Endodermal cell (in vitro differentiated cells): ENCODE results near the gene EHD2. TPM values are rescaled to one million over a fixed set of nuclear protein-coding genes. Genes with fewer than 3 reads are reported as not detected.

Experiments used
- DNase-seq: peaks from one replicate; pipeline ENCODE4 v3.0.0-alpha.2; 2017
- H3K27ac ChIP-seq: 2 replicates; pipeline ENCODE4 v1.5.1; 2013; ENCODE audit warnings: mild to moderate bottlenecking, low read depth, low read length, moderate library complexity
- H3K27me3 ChIP-seq: 2 replicates; pipeline ENCODE4 v1.6.1; 2013; ENCODE audit warnings: mild to moderate bottlenecking, low read length, moderate library complexity; ENCODE audit not compliant: insufficient read depth, control insufficient read depth, poor library complexity, severe bottlenecking
- H3K36me3 ChIP-seq: 2 replicates; pipeline ENCODE4 v1.7.0; 2013; ENCODE audit warnings: mild to moderate bottlenecking, low read length, moderate library complexity; ENCODE audit not compliant: control insufficient read depth, insufficient read depth
- H3K4me1 ChIP-seq: one replicate; pipeline ENCODE4 v1.7.0; 2013; ENCODE audit warnings: low read length; ENCODE audit not compliant: control insufficient read depth, insufficient read depth
- H3K4me3 ChIP-seq: 2 replicates; pipeline ENCODE4 v1.5.1; 2013; ENCODE audit warnings: mild to moderate bottlenecking, low read length, moderate library complexity
- H3K9ac ChIP-seq: 2 replicates; pipeline ENCODE4 v1.6.1; 2013; ENCODE audit warnings: mild to moderate bottlenecking, low read length, moderate library complexity; ENCODE audit not compliant: poor library complexity, severe bottlenecking; ENCODE audit errors: extremely low read depth
- H3K9me3 ChIP-seq: 2 replicates; pipeline ENCODE4 v1.6.1; 2013; ENCODE audit warnings: mild to moderate bottlenecking, low read length, moderate library complexity; ENCODE audit not compliant: control insufficient read depth
- H3K27ac Mint-ChIP-seq: 2 replicates; pipeline ENCODE4 v1.8.0; 2020; ENCODE audit warnings: mixed read lengths
- H3K27me3 Mint-ChIP-seq: 2 replicates; pipeline ENCODE4 v1.8.0; 2021; ENCODE audit warnings: mild to moderate bottlenecking, mixed read lengths; ENCODE audit not compliant: insufficient read depth
- H3K36me3 Mint-ChIP-seq: 2 replicates; pipeline ENCODE4 v1.8.0; 2020; ENCODE audit warnings: low read depth, mixed read lengths
- H3K4me1 Mint-ChIP-seq: 2 replicates; pipeline ENCODE4 v1.8.0; 2020; ENCODE audit warnings: mixed read lengths
- H3K4me3 Mint-ChIP-seq: 2 replicates; pipeline ENCODE4 v1.8.0; 2020; ENCODE audit warnings: mild to moderate bottlenecking, moderate library complexity, mixed read lengths
- H3K9me3 Mint-ChIP-seq: 2 replicates; pipeline ENCODE4 v1.8.0; 2020; ENCODE audit warnings: mild to moderate bottlenecking, mixed read lengths
- CTCF ChIP-seq: fragments of 200-600 bp; sonication (generic); conservative IDR thresholded peaks from 2 replicates; pipeline ENCODE4 v1.5.0; 2021; ENCODE audit warnings: antibody characterized with exemption, mild to moderate bottlenecking
- WGBS, 2 experiments: methylation state at CpG; one replicate each; pipeline versions ENCODE4 v1.1.5 to v1.1.7; 2013; ENCODE audit warnings: missing lambda C conversion rate in 2 of 2, mixed read lengths in 1 of 2; ENCODE audit not compliant: insufficient coverage in 1 of 2, insufficient read length in 1 of 2; 5-methylcytosine and 5-hydroxymethylcytosine counted together
- total RNA-seq, 2 donors: library from RNA; stranded (reverse); fragmentation: NEBNext Ultra II Directional in 1 of 2; extraction: Animal tissue kit (Norgen Biotek cat#: 25700) in 1 of 2; gene quantifications; 2 replicates in 1 of 2; 3 replicates in 1 of 2; pipeline ENCODE4 v1.2.1, GENCODE V29; 2021

EHD2 gene
- total RNA-seq, 2 donors from 2014 or later, result 5.5 to 8.4 TPM

GRCh38 chr19:47697863-47698609, 15.2 kb upstream of the EHD2 start:
- 58 to 66% methylated on average over 18 to 21 of the region's 21 CpGs for WGBS, 2 experiments
- H3K27me3 Mint-ChIP-seq, result no peaks in the 10 kb centered on the region
- TF ChIP-seq CTCF, result peak; percentile 98
- no peaks in the 10 kb centered on the region for H3K9me3 Mint-ChIP-seq
- H3K27ac ChIP-seq, result peak overlapping the region; percentile 86
- H3K9me3 ChIP-seq, result no peaks in the 10 kb centered on the region
- H3K4me1 Mint-ChIP-seq, result peaks cover 2% of the 10 kb centered on the region
- DNase-seq, result peak; percentile 95
- peaks cover 35% of the 10 kb centered on the region for H3K36me3 Mint-ChIP-seq
- H3K27me3 ChIP-seq, result no peaks in the 10 kb centered on the region
- no peaks in the 10 kb centered on the region for H3K4me1 ChIP-seq
- no peak overlapping the region for H3K4me3 ChIP-seq
- no peak overlapping the region for H3K4me3 Mint-ChIP-seq
- H3K36me3 ChIP-seq, result peaks cover 42% of the 10 kb centered on the region
- no peak overlapping the region for H3K9ac ChIP-seq
- H3K27ac Mint-ChIP-seq, result peak overlapping the region; percentile 92

DNA sequence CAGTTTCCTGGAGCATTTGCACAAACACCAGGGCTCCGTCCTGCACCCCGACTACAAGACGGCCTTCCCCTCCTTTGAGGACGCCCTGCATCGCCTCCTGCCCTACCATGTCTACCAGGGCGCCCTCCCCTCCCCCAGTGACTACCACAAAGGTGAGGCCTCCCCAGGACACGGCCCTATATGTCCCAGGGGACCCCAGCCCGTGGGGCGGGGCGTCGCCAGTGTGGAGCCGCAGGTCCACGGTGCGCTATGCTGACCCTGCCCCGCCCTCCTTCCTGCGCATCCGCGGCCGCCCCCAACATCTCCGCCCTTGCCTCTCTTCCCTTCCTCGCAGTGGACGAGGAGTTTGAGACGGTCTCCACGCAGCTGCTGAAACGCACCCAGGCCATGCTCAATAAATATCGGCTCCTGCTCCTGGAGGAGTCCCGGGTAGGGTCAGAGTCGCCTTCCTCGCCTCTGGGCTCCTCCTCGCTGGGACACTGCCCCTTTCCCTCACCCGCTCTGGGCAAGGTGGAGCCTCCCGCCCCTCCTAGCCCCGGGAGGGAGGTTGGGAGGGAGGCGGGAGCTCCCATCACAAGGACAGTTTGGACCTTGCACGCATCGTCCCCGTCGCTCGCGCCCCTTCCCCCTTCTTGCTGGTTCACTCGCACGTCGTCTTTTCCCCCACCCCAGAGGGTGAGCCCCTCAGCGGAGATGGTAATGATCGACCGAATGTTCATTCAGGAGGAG, 14.4 kb upstream of the EHD2 start:
- Histone ChIP-seq H3K9ac (no peak overlapping the region), H3K9me3 (no peaks in the 10 kb centered on the region), H3K36me3 (peaks cover 44% of the 10 kb centered on the region), H3K4me1 (no peaks in the 10 kb centered on the region), H3K27ac (no peak overlapping the region), H3K4me3 (no peak overlapping the region), H3K27me3 (no peaks in the 10 kb centered on the region)
- Mint-ChIP-seq H3K4me1 (peaks cover 2% of the 10 kb centered on the region), H3K27me3 (no peaks in the 10 kb centered on the region), H3K36me3 (peaks cover 41% of the 10 kb centered on the region), H3K27ac (no peak overlapping the region), H3K4me3 (no peak overlapping the region), H3K9me3 (no peaks in the 10 kb centered on the region)
- no peak for DNase-seq
- TF ChIP-seq CTCF, result no peak
- 95 to 99% methylated on average over 12 to 46 of the region's 46 CpGs for WGBS, 2 experiments

- DNase-seq, result peak; percentile 92
- H3K36me3 ChIP-seq, result peaks cover 44% of the 10 kb centered on the region
- H3K4me3 ChIP-seq, result no peak overlapping the region
- H3K9ac ChIP-seq, result no peak overlapping the region
- no peaks in the 10 kb centered on the region for H3K4me1 ChIP-seq
- no peak overlapping the region for H3K4me3 Mint-ChIP-seq
- peaks cover 46% of the 10 kb centered on the region for H3K36me3 Mint-ChIP-seq
- no peaks in the 10 kb centered on the region for H3K27me3 ChIP-seq
- no peaks in the 10 kb centered on the region for H3K27me3 Mint-ChIP-seq
- H3K4me1 Mint-ChIP-seq, result peaks cover 2% of the 10 kb centered on the region
- 78 to 87% methylated on average over 4 to 9 of the region's 9 CpGs for WGBS, 2 experiments
- TF ChIP-seq CTCF, result peak; percentile 95
- no peak overlapping the region for H3K27ac Mint-ChIP-seq
- H3K27ac ChIP-seq, result no peak overlapping the region
- H3K9me3 Mint-ChIP-seq, result no peaks in the 10 kb centered on the region
- H3K9me3 ChIP-seq, result no peaks in the 10 kb centered on the region
These were observed 13.8 kb upstream of the EHD2 start for GRCh38 chr19:47699360-47699917.
